NCI-H446 (cell line): ENCODE results near the gene SEMA3F.
A peak's percentile ranks its signal among the peaks of the same experiment; 100 is the strongest.

Experiments used
- DNase-seq, 2 experiments: peaks; one replicate each; lab custom pipeline; 2025; lab: John Stamatoyannopoulos, UW

Gene SEMA3F

GRCh38 chr3:50170689-50171088 lies 15.6 kb downstream of the SEMA3F start:
- DNase-seq = no peak

DNA sequence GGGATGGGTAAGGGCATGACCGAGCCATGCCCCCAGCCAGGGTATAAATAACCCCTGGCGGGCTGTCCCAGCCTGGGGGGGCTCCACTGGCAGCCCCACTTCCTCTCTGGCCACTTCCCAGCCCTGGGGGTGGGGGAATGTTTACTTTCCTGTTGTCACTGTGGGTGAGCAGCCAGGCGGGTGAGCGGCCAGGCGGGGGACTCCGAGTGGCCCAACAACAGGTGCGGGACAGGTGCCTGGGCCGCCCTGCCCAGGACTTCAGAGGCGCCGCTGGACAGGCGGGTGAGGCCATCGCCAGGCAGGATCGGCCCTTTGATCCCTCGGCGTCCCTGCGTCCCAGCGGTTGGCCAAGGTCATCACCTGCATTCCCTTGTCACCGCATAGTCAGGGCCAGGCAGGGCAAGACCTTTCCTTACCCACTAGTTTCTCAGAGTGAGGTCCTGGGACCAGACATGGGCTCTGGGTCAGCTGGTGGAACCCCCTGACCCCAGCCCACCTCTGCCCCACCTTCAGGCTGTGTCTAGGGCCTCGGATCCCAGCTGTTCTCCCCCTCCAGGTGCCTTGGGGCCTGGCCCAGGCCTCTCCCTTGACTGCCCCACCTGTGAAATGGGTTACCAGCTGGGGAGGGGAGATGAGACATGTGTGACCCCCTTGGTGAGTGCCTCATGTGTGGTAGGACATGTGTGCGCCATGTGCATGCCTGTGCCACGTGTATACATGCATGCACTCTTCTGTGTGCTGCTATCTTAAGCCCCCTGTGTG lies 16.6 kb downstream of the SEMA3F start:
- no peak for DNase-seq

DNA sequence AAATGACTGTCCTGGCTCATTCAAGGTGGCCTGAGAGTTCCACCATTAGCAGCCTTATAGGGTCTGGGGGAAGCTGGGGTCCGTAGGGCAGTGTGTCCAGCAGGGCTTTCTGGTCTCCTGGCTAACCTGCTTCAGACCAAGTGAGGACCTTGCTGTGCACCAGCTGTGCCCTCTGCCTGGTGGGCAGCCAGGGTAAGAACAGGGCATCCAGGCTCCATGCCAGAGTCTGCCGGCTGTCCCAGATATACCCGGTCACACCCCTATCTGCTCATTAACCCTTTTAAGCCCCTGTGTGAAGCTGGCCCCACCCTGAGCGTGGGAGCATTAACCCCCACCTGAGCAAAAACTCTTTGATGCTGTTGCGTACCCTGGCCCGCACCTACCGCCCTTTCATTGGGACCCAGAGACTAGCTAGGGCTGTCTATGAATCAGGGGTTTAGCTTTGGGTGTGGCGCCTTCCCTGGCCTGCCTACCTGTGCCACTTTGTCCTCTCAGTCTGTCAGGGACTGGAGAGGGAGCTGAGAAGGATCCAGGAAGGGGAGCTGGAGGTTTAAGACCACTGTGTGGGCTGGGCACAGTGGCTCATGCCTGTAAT lies 17.6 kb downstream of the SEMA3F start:
- no peak for DNase-seq

GRCh38 chr3:50173685-50174516 lies 18.8 kb downstream of the SEMA3F start:
- no peak for DNase-seq

GRCh38 chr3:50174517-50174895 lies 19.4 kb downstream of the SEMA3F start:
- DNase-seq = no peak

DNA sequence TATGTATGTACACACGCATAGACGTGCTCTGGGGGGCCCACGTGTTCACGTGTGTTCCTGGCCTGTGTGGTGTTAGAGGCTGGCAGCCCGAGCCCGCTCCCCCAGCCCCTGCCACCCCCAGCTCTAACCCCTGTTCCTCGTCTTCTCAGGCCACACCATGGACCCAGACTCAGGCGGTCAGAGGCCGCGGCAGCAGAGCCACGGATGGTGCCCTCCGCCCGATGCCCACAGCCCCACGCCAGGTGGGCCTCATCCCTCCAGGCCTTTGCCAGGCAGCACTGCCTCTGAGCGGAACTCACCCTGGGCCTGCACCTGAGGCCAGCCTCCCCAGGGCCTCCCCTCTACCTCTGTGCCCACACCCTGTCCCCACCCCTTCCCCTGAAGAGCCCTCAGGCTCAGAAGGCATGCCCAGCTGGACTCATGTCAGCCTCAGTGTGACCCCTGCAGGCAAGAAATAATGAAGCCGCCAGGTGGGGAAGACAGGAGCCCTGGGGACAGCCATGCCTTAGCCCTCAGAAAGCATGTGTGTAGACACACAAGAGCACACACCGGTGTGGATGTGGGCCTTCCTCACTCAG lies 19.9 kb downstream of the SEMA3F start:
- no peak for DNase-seq

DNA sequence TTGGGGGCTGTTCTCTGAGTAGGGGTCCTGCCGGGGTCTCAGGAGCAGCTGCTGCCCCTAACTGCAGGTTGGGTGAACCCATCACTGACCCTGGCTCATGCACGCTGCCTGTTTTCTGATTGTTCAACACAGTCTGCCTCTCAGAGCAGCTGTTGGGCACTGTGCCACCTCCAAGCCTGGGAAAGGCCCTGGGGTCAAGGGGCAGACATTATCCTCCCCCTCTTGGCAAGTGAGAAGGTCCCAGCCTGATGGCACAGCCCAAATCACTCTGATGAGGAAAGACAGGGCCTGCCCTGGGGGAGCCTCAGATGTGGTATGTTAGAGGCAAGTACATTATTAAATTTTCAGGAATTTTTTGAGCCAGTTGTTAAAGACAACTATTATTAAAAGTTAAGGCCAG lies 22.2 kb downstream of the SEMA3F start:
- DNase-seq = no peak

- no peak for DNase-seq
These were observed 24.6 kb downstream of the SEMA3F start for GRCh38 chr3:50179710-50180109.

DNA sequence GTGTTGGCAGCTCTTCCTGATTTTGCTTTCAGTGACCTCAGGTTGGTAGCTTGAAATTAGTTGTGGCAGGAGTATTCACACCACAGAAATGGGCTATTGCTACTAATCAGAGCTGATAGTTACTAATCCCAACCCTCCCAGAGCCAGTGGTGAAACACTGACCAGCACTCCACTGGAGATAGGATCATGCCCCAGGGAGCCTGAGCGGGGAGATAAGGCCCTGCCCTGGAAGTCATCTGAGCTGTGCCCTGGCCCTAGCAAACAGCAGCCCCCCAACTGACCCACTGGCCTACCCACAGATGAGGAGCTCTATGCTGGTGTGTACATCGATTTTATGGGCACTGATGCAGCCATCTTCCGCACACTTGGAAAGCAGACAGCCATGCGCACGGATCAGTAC lies 26.9 kb downstream of the SEMA3F start:
- DNase-seq = no peak

GRCh38 chr3:50182533-50183099 lies 27.5 kb downstream of the SEMA3F start:
- DNase-seq = no peak

DNA sequence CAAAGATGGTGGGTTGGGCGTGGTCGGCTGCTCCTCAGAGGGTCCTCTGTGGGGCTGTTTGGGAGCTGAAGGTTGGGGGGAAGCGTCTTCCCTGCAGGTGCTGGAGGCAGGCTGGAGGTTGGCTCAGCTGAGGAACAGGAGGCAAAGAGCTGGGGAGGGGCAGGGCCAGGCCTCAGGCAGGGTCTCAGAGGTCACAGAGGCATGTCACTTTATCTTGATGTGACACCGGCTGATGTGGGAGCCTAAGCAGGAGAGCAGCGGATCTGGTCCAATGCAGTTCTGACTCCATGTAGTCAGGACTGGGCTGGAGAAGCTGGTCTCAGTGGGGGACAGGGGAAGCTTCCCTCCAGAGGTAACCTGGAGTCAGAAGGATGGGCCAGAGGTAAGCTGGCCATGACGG lies 28.6 kb downstream of the SEMA3F start:
- no peak for DNase-seq

GRCh38 chr3:50184242-50184978 lies 29.3 kb downstream of the SEMA3F start:
- no peak for DNase-seq

DNA sequence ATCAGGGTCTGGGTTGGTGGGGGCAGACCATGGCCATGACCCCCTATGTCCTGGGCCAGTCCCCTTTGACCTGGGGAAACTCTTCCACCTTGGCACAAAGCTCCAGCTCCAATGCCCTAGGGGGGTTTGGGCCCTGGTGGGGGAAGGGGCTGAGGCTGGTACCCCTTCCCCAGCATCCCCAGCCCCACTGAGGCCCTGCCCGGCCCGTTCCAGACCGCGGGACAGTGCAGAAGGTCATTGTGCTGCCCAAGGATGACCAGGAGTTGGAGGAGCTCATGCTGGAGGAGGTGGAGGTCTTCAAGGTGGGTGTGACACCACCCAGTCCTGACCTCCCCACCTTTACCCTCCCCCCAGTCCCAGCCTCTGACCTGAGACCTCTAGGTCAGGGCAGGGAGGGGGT lies 30.1 kb downstream of the SEMA3F start:
- no peak for DNase-seq

- no peak for DNase-seq
These were observed 31.0 kb downstream of the SEMA3F start for GRCh38 chr3:50186096-50186495.

GRCh38 chr3:50187750-50188149 lies 32.6 kb downstream of the SEMA3F start:
- DNase-seq = no peak

GRCh38 chr3:50189274-50189673 lies 34.1 kb downstream of the SEMA3F start:
- peak; percentile 37 to 72 for DNase-seq

- no peak for DNase-seq
These were observed 34.9 kb downstream of the SEMA3F start for GRCh38 chr3:50189989-50190388.

DNA sequence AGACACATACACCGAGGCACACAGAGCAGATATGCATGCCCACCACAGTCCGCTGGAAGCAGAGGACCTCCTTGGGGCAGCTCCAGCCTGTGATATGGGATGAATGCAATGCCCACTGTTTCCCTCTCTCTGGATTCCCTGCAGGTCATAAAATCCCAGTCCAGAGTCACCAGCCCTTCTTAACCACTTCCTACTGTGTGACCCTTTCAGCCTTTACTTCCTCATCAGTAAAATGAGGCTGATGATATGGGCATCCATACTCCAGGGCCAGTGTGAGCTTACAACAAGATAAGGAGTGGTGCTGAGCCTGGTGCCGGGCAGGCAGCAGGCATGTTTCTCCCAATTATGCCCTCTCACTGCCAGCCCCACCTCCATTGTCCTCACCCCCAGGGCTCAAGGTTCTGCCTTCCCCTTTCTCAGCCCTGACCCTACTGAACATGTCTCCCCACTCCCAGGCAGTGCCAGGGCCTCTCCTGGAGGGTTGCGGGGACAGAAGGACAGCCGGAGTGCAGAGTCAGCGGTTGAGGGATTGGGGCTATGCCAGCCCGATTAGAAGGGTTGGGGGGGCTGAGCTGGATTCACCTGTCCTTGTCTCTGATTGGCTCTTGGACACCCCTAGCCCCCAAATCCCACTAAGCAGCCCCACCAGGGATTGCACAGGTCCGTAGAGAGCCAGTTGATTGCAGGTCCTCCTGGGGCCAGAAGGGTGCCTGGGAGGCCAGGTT lies 36.0 kb downstream of the SEMA3F start, which contains the start of gene GNAT1:
GNAT1 (plus strand) TSS at position 675 of the 725 bp plus-strand sequence. CDS start 116 bp downstream, outside the sequence.
- DNase-seq = no peak

GRCh38 chr3:50192124-50192523 lies 37.0 kb downstream of the SEMA3F start:
- DNase-seq = no peak

- DNase-seq = peak; percentile 11 to 58
These were observed 37.6 kb downstream of the SEMA3F start for GRCh38 chr3:50192689-50193141.

- no peak for DNase-seq
These were observed 38.2 kb downstream of the SEMA3F start for GRCh38 chr3:50193286-50193685.
